Cardiac muscle cell (in vitro differentiated cells and primary cell): ENCODE data around the gene SORCS3. TPM values are rescaled to one million over a fixed set of nuclear protein-coding genes. Genes with fewer than 3 reads are reported as not detected.

ENCODE experiments used
- DNase-seq, 2 donors: peaks; one replicate each; pipeline versions ENCODE4 v3.0.0 to v3.0.0-alpha.2; 2010 to 2017; ENCODE audit warnings: low read depth in 1 of 2, low spot score in 1 of 2
- H3K27ac ChIP-seq: fragments of 200-600 bp; sonication (generic); 2 replicates; pipeline ENCODE4 v1.5.1; 2016
- H3K27me3 ChIP-seq: fragments of 200-600 bp; sonication (generic); 2 replicates; pipeline ENCODE4 v1.6.0; 2016; ENCODE audit warnings: control low read depth
- H3K36me3 ChIP-seq: fragments of 200-600 bp; sonication (generic); 2 replicates; pipeline ENCODE4 v1.5.1; 2016; ENCODE audit warnings: control low read depth
- H3K4me1 ChIP-seq: fragments of 200-600 bp; sonication (generic); 2 replicates; pipeline ENCODE4 v1.8.1; 2017; ENCODE audit warnings: low read depth, mild to moderate bottlenecking, mixed run types
- H3K4me3 ChIP-seq: fragments of 200-600 bp; sonication (generic); 2 replicates; pipeline ENCODE4 v1.5.1; 2016; ENCODE audit warnings: mild to moderate bottlenecking
- H3K9me3 ChIP-seq: fragments of 200-600 bp; sonication (generic); 2 replicates; pipeline ENCODE4 v1.5.1; 2017; ENCODE audit warnings: low read depth, mild to moderate bottlenecking, control low read depth
- CTCF ChIP-seq: IDR thresholded peaks from 2 replicates; pipeline ENCODE4 v1.5.1; 2012; ENCODE audit warnings: low read depth, mild to moderate bottlenecking, low read length
- polyA plus RNA-seq: library from polyadenylated mRNA; unstranded; fragments of >200 nt; fragmentation: Nextera tagmentation; extraction: Ambion mirVana; gene quantifications from 2 replicates; pipeline ENCODE4 v1.2.1, GENCODE V29; 2016
- total RNA-seq: library from RNA; depleted of rRNA; stranded (reverse); fragments of >200 nt; gene quantifications from 2 replicates; pipeline ENCODE4 v1.2.3, GENCODE V29; 2016

Gene SORCS3
- total and polyA plus RNA-seq, 2 experiments from 2014 or later = 9.3 to 29.1 TPM

- no peak for DNase-seq
- H3K4me1 ChIP-seq = no peaks in the 10 kb centered on the region
- no peaks in the 10 kb centered on the region for H3K9me3 ChIP-seq
- H3K27me3 ChIP-seq = no peaks in the 10 kb centered on the region
- no peak overlapping the region for H3K27ac ChIP-seq
- no peak for TF ChIP-seq CTCF
- H3K4me3 ChIP-seq = no peak overlapping the region
- H3K36me3 ChIP-seq = no peaks in the 10 kb centered on the region
Measured at GRCh38 chr10:105062951-105063350, 421.9 kb downstream of the SORCS3 start.

- peak in 1 of 2 donors; percentile 64 for DNase-seq
- Histone ChIP-seq H3K27me3 (no peaks in the 10 kb centered on the region), H3K9me3 (no peaks in the 10 kb centered on the region), H3K4me1 (no peaks in the 10 kb centered on the region), H3K36me3 (no peaks in the 10 kb centered on the region), H3K27ac (no peak overlapping the region), H3K4me3 (no peak overlapping the region)
- no peak for TF ChIP-seq CTCF
Measured at GRCh38 chr10:105063796-105064195, 422.7 kb downstream of the SORCS3 start.

- H3K36me3 ChIP-seq = no peaks in the 10 kb centered on the region
- no peak overlapping the region for H3K27ac ChIP-seq
- TF ChIP-seq CTCF = no peak
- H3K4me1 ChIP-seq = no peaks in the 10 kb centered on the region
- H3K4me3 ChIP-seq = no peak overlapping the region
- H3K27me3 ChIP-seq = no peaks in the 10 kb centered on the region
- H3K9me3 ChIP-seq = no peaks in the 10 kb centered on the region
- no peak for DNase-seq
Measured at GRCh38 chr10:105068497-105068896, 427.4 kb downstream of the SORCS3 start.

DNA sequence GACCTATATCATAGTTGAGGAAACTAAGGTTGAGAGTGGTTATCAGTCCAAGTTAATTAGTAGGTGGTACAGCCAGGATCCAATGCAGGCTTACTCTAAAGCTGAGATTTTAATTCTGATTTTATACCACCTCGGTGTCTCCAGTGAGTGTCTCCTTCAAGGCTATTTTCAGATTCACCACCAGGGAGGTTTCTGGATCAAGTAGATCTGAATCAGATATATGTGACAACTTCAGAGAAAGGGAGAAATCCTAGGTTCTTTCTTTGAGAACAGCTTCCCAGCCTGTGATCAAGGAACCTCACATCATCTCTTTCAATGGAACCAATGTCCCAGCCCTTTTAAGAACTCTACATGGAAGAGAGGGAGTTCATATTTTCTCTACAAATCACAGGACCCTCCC, 429.2 kb downstream of the SORCS3 start:
- H3K4me1 ChIP-seq = no peaks in the 10 kb centered on the region
- no peak for TF ChIP-seq CTCF
- H3K27ac ChIP-seq = no peak overlapping the region
- H3K27me3 ChIP-seq = no peaks in the 10 kb centered on the region
- H3K4me3 ChIP-seq = no peak overlapping the region
- no peaks in the 10 kb centered on the region for H3K36me3 ChIP-seq
- DNase-seq = no peak
- H3K9me3 ChIP-seq = no peaks in the 10 kb centered on the region

DNA sequence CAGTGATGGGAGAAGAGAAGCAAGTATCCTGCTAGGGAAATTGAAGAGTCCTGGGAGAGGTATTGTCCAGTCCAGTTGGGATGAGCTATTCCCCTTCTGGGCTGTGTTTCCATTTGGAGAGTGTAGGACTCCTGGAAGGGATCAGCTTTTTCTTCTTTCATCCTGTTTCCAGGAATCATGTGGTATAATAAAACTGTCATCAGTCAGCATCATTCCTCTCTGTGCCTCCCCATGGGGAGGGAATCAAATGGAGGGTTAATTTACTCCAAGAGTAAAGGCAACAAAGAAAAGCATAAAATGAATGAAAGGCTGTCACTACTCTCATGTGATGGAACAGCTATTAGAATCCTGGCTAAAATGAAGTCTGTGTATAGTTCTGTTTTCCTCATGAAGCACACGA, 429.9 kb downstream of the SORCS3 start:
- H3K4me3 ChIP-seq = no peak overlapping the region
- no peaks in the 10 kb centered on the region for H3K27me3 ChIP-seq
- no peak for DNase-seq
- no peaks in the 10 kb centered on the region for H3K9me3 ChIP-seq
- H3K4me1 ChIP-seq = no peaks in the 10 kb centered on the region
- H3K27ac ChIP-seq = no peak overlapping the region
- H3K36me3 ChIP-seq = no peaks in the 10 kb centered on the region
- no peak for TF ChIP-seq CTCF

- DNase-seq = no peak
- H3K4me3 ChIP-seq = no peak overlapping the region
- no peaks in the 10 kb centered on the region for H3K36me3 ChIP-seq
- no peak for TF ChIP-seq CTCF
- no peaks in the 10 kb centered on the region for H3K27me3 ChIP-seq
- H3K4me1 ChIP-seq = no peaks in the 10 kb centered on the region
- H3K27ac ChIP-seq = no peak overlapping the region
- no peaks in the 10 kb centered on the region for H3K9me3 ChIP-seq
Measured at GRCh38 chr10:105071980-105072379, 430.9 kb downstream of the SORCS3 start.
